NCI-H1436 treated with DMSO at 0.1 percent for 48 hours (cell line): Measurements from ENCODE around the gene CBX6.

Experiments used
- DNase-seq: peaks from one replicate; lab custom pipeline; 2025; lab: John Stamatoyannopoulos, UW

The CBX6 gene

GRCh38 chr22:38873469-38874411 is 1.7 kb upstream of the CBX6 start:
- peak; percentile 76 for DNase-seq

GRCh38 chr22:38872831-38873248 is 824 bp upstream of the CBX6 start:
- DNase-seq, result no peak

DNA sequence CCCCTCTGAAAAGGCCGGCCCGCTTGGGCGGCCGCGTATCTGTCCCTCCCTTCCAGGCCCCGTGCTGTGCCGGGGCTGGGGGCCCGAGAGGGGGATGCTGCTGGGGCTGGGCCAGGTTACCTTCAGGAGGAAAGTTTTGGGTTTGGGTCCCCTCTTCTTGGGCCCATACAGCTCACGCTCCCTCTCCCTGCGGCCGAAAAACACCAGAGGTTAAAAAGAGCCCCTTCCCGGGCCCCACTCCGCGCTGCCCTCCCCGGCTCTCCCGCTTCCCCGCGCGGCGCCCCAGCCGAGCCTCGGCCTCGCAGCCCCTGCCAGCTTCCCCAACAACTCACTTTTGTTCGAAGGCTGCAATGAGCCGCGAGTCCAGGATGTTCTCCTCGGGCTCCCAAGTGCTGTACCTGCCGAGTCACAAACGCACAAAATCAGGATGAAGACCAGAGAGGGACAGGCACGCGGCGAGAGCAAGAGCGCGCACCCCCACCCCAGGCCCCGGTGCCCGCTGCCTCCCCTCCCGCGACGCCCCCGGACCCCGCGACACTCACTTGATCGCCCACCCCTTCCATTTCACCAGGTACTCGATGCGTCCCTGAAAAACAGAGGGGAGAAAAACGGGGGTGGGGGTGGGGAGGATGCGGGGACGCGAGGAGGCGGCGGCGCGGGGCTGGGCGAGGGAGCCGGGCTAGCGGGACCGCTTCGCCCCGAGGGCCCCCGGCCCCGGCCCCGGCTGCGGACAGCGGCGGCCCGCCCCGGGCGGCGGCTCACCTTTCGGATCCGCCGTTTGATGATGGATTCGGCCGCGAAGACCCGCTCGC is 450 bp downstream of the CBX6 start:
- no peak for DNase-seq

DNA sequence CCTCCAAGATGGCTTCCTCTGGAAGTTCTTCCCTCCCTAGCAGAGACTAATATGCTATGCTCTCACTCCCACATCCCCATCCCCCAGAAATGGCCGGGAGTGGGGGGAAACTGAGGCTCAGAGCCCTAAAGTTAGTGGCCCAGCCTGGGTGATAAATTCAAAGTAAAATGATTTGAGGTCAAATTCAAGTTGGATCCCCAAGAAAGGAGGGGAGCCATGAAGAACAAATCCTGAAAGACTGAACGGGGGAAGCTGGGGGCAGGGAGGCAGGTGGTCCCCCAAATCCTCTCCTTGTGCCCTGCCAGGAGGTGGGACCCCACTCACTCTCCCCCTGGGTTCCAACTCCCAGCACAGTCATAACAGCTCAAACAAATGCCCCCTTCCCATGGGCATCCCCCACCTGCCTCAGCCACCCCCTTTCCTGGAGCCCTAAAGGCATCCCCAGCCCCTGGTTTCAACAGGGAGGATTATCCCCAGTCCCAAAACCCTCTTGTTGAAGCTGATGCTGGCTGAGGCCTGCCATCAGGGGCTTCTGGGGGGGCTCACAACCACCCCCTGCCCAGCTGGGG is 1.1 kb downstream of the CBX6 start:
- no peak for DNase-seq

DNA sequence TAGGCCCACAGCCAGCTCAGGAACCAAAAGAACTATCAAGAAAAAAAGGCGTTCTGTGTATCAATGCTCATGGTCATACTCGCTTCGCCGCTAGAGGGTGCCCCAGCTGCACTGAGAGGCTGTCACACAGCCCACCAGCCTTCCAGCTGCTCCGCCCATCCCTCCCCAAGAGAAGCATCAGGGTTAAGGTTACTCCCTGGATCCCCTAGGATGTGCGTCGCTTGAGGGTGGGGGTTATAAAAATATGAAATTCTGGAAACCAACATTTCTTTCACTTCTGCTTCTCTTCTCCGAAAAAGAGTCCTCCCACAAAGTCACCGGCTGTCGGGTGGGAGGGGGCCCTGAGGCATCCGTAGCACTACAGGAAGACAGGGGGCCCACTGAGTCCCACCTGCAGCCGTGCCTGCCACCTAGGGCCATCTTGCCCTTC is 1.7 kb downstream of the CBX6 start:
- DNase-seq, result peak; percentile 33

DNA sequence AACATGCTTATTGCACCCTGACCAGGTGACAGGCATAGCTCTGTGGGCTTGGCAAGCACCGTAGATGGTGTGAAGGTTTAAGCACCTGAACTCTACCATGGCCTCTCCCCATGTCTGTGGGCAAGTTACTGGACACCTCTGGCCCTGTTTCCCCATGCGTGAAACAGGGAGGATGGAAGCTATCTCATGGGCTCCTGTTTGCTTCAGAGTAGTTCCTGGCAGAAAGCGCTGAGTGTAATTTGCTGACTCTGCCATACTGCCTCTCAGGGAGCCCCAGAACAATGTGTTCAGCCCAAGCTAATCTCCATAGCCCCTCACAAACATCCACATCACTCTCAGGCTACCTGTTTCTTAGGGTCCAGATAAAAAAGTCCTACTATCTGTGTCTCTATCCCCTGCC is 2.4 kb downstream of the CBX6 start:
- no peak for DNase-seq

- no peak for DNase-seq
Observed at GRCh38 chr22:38868886-38869381, 3.1 kb downstream of the CBX6 start.

DNA sequence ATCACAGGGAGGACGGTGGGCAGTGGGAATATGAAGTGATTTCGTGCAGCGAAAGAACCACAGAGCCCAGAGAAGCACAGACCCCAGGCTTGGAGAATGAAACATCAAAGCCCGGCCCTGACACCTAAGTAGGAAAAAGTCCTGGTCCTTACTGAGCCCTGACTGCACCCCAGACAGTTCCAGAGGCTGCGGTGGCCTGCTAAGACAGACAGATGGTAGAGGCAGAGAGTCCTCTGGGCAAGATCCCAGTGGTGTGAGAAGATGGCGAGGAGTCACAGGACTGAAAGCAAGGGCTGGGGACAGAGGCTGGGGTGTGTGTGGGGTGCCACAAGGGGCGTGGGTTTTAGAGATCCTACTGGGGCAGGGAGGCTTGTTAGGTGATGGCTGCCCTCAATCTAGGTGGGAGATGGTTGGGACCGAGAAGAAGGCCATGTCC is 3.7 kb downstream of the CBX6 start:
- no peak for DNase-seq

- no peak for DNase-seq
Observed at GRCh38 chr22:38867471-38868285, 4.3 kb downstream of the CBX6 start.

- DNase-seq, result no peak
Observed at GRCh38 chr22:38867124-38867455, 4.9 kb downstream of the CBX6 start.

DNA sequence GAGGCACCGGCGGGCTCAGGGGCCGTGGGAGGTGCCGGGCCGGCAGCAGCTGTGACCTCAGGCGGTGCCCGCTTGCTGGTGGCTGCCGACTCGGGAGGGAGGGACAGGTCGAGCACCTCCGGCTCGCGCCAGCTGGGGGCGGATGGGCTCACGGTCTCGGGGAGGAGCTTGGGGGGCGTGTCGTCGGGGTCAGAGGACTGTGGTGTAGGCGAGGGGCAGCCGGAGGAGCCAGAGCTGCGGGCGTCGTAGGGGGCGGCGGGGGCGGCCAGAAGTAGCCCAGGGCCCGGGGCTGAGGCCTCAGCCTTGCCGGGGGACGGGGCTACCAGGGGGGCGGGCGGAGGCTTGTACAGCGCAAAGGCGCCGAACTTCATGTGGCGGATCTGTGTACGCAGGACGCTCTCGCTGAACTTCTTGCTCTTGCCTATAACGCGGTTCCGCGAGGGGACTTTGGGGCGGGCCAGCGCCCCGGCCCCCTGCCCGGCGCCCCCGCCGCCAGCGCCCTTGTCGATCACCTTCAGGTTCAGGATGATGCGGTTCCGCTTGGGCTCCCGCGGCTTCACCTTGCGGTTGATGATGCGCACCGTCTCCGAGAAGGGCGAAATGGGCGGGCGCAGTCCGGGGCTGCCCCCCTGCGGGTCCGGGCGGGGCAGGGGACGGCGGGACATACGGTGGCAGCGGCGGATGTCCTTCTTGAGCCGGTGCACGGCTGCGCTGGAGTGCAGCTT is 5.5 kb downstream of the CBX6 start:
- no peak for DNase-seq

DNA sequence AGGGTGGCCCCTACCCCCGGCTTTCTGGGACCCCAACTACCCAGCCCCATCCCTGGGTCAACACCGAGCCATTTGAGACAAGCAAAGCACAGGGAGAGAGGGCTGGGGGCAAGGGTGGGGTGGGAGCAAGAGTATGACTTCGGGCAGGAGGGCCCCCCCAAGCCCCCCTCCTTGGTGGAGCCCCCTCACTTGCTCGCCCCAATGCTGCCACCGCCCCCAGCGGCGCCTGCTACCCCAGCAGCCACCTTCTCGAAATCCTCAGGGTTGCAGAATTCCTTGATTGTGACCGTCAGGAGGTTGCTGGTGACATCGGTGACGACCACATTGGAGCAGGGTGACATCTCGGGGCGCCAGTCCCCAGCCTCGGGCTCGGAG is 6.0 kb downstream of the CBX6 start:
- DNase-seq, result no peak

- DNase-seq, result no peak
Observed at GRCh38 chr22:38865201-38866023, 6.6 kb downstream of the CBX6 start.

GRCh38 chr22:38864361-38865191 is 7.4 kb downstream of the CBX6 start:
- DNase-seq, result no peak

DNA sequence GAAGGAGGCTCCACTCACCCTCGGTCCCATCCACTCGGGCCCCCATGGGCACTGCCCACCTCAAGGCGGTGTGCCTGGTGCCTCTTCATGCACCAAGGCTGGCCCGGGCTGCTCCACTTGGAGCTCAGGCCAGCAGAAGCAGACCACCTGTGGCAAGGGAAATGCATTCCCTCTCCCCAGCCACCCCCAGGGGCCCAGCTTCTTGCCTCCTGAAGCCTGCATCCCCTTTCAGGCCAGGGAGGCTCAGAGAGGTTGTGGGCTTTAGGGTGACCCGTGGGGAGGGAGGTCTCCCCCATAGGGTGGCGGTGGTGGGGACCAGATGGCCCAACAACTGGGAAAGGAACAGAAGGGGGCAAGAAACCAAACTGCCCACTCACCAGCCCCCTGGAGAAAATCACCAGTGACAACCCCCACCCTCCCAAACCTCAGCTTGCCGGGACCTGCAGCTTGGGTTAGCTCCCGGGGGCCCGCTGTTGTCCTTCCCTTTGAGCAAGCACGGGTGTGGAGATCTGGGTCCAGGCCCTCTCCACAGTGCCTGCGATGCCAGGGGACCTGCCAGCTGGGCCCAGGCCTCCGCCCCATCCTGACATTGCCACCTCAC is 8.4 kb downstream of the CBX6 start:
- DNase-seq, result no peak

DNA sequence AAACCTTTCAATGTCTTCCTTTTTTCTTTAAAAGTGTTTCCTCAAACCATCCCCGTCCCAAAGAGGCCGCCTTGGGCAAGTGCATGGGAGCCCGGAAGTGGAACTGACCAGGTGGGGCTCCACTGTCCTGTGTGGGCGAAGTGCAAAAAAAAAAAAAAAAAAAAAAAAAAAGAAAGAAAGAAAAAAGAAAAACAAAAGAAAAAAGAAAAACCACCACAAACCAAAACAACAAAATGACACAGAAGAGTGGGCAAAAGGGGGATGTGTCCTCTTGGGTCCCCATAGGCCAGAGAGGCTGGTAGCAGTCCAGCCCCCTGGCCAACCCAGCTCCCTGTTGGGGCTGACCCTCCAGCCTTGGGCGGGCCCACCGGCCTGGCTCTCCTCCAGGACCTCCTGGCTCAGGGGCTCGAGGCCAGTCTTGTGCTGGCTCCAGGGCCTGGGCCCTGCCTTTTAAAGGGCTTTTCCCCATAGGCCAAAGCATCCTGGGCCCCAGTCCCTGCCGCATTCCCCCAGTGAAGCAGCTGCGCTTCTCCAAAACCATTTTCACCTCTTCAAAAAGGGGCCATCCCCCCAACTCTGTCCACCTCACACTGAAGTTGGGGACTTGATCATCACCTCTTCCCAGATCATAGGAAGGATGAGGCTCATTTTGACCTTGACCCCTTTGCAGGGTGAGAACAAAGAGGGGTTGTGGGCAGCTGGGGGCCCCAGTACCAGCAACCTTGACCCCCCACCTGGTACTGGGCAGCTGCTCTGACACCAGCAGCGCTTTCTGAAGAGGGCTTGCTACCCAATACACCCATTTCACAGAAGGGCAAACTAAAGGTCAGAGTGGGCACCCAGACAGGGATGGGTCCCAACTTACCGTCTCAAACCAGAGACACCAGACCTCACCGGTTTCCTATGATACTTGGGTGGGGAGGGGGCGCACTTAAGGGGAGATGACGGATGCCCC is 9.4 kb downstream of the CBX6 start:
- DNase-seq, result no peak

DNA sequence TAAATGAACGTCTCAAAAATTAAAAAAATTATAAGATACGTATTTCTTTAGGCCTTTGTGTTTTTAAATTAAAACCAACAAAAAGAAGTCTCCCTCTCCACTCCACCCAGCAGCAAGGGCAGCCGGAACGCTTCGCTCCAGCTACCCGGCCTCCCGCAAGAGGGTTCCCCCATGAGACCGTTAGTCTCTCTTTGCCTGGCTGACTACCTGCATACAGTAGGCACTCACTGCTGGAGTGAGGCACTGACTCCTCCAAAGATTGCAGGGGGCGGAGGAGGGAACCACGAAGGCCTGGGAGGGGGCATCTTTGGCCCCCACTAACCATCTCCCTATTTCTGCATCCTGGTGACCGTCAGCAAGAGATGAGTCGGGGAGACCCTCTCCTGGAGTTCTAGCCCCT is 10.1 kb downstream of the CBX6 start:
- DNase-seq, result no peak
